Keratinocyte (primary cell): ENCODE results near the gene RASGRF2. TPM values are rescaled to one million over a fixed set of nuclear protein-coding genes. Genes with fewer than 3 reads are reported as not detected.

Experiments used
- DNase-seq: peaks from one replicate; pipeline ENCODE4 v3.0.0-alpha.2; 2011; ENCODE audit warnings: low read depth, missing footprints, low spot score
- FAIRE-seq: peaks from 2 replicates; lab custom pipeline; 2011; peaks lifted over from hg19 to GRCh38; lab: Jason Lieb, UNC
- H2AFZ ChIP-seq: 2 replicates; pipeline ENCODE4 v1.6.0; 2012; ENCODE audit warnings: low read length, control low read depth, inconsistent platforms; ENCODE audit not compliant: control insufficient read depth
- H3K27ac ChIP-seq: 2 replicates; pipeline ENCODE4 v1.5.1; 2011; ENCODE audit warnings: low read length; ENCODE audit not compliant: control insufficient read depth, insufficient read depth
- H3K27me3 ChIP-seq: 3 replicates; pipeline ENCODE4 v1.6.0; 2011; ENCODE audit warnings: low read length; ENCODE audit not compliant: control insufficient read depth, insufficient read depth; ENCODE audit errors: extremely low read depth
- H3K36me3 ChIP-seq, 2 experiments: 2 replicates in 1 of 2; 3 replicates in 1 of 2; pipeline ENCODE4 v1.5.1; 2011; ENCODE audit warnings: low read length in 2 of 2, mild to moderate bottlenecking in 1 of 2; ENCODE audit not compliant: control insufficient read depth in 2 of 2, insufficient read depth in 2 of 2; ENCODE audit errors: extremely low read depth in 1 of 2
- H3K4me1 ChIP-seq: 3 replicates; pipeline ENCODE4 v1.5.1; 2011; ENCODE audit warnings: low read length; ENCODE audit not compliant: control insufficient read depth, insufficient read depth; ENCODE audit errors: extremely low read depth
- H3K4me2 ChIP-seq: 3 replicates; pipeline ENCODE4 v1.6.0; 2011; ENCODE audit warnings: low read depth, low read length; ENCODE audit not compliant: control insufficient read depth, insufficient read depth; ENCODE audit errors: extremely low read depth
- H3K4me3 ChIP-seq, 3 experiments: fragments of 200-600 bp in 1 of 3; sonication (generic) in 1 of 3; 2 replicates in 2 of 3; 3 replicates in 1 of 3; pipeline ENCODE4 v1.5.1; 2011 to 2016; ENCODE audit warnings: low read length in 3 of 3, mild to moderate bottlenecking in 3 of 3, control low read depth in 2 of 3, inconsistent platforms in 1 of 3, low read depth in 1 of 3, mixed read lengths in 1 of 3, mixed run types in 1 of 3, moderate library complexity in 1 of 3; ENCODE audit not compliant: control insufficient read depth in 2 of 3, insufficient read depth in 2 of 3; ENCODE audit errors: extremely low read depth in 1 of 3
- H3K79me2 ChIP-seq: 2 replicates; pipeline ENCODE4 v1.6.0; 2012; ENCODE audit warnings: low read length; ENCODE audit not compliant: control insufficient read depth, insufficient read depth
- H3K9ac ChIP-seq: 3 replicates; pipeline ENCODE4 v1.6.0; 2011; ENCODE audit warnings: low read length; ENCODE audit not compliant: control insufficient read depth, insufficient read depth; ENCODE audit errors: extremely low read depth
- H3K9me1 ChIP-seq: 3 replicates; pipeline ENCODE4 v1.6.0; 2011; ENCODE audit warnings: low read length; ENCODE audit not compliant: control insufficient read depth, insufficient read depth; ENCODE audit errors: extremely low read depth
- H3K9me3 ChIP-seq: 2 replicates; pipeline ENCODE4 v1.5.1; 2012; ENCODE audit warnings: low read depth, low read length; ENCODE audit not compliant: control insufficient read depth
- H4K20me1 ChIP-seq: 3 replicates; pipeline ENCODE4 v1.6.0; 2011; ENCODE audit warnings: low read length; ENCODE audit not compliant: control insufficient read depth, insufficient read depth; ENCODE audit errors: extremely low read depth
- EZH2 ChIP-seq: IDR thresholded peaks from one replicate; pipeline ENCODE4 v1.6.1; 2012; ENCODE audit warnings: inconsistent platforms, mild to moderate bottlenecking, low read length, moderate library complexity
- dilution Hi-C: fragments of 300-500 bp; cut with MboI; formaldehyde crosslinking; loops from one replicate; pipeline ENCODE4 v1.7.0; 2020; ENCODE audit warnings: low sequenced_read_pairs; ENCODE audit not compliant: extremely low pct_ligation_motif_present
- polyA plus RNA-seq, 5 experiments: library from polyadenylated mRNA; depleted of rRNA in 3 of 5; stranded (reverse) in 3 of 5; stranded (forward) in 1 of 5; unstranded in 1 of 5; fragments of >200 nt; gene quantifications; 1 replicate in 1 of 5; 2 replicates in 3 of 5; 3 replicates in 1 of 5; pipeline versions ENCODE4 v1.2.1 to v1.2.3, GENCODE V29; 2011 to 2012; ENCODE audit warnings: missing spikeins in 2 of 5, low read depth in 1 of 5, low replicate concordance in 1 of 5
- TF ChIP-seq, protein P1 (sequence below), 3 experiments: IDR thresholded peaks in 1 of 3; conservative IDR thresholded peaks in 1 of 3; optimal IDR thresholded peaks in 1 of 3; 2 replicates in 2 of 3; 3 replicates in 1 of 3; pipeline versions ENCODE3 to v1.5.1; 2011; ENCODE audit warnings: low read length in 3 of 3, mild to moderate bottlenecking in 3 of 3, moderate library complexity in 2 of 3, control low read depth in 1 of 3, inconsistent platforms in 1 of 3; ENCODE audit not compliant: insufficient read depth in 2 of 3; ENCODE audit errors: extremely low read depth in 1 of 3

RASGRF2 gene
- polyA plus RNA-seq, 1 donor (not counting 4 experiments of a cell fraction or from before 2014, with no cell fraction given): 0.03 TPM

DNA sequence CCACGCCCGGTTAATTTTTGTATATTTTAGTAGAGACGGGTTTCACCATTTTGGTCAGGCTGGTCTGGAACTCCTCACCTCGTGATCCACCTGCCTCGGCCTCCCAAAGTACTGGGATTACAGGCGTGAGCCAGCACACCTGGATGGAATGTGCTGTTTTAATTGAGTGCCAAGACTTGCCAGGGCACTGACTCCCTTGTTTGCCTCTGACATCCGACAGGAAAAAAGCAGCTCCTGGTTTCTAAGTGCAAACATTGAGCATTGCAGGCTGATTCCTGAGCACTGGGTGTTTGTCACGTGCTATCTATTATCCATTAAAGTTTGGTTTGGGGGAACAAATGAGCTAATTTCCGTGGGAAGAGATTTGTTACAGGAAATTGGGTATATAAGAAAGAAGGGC is 202.3 kb downstream of the RASGRF2 start:
- dilution Hi-C loops: no loop called here
- DNase-seq (no peak), FAIRE-seq (no peak)
- no peaks in the 10 kb centered on the region for H3K79me2 ChIP-seq
- no peak overlapping the region for H3K4me2 ChIP-seq
- H3K9ac ChIP-seq: no peak overlapping the region
- H4K20me1 ChIP-seq: no peaks in the 10 kb centered on the region
- H2AFZ ChIP-seq: no peak overlapping the region
- H3K9me3 ChIP-seq: no peaks in the 10 kb centered on the region
- TF ChIP-seq, protein P1, sequence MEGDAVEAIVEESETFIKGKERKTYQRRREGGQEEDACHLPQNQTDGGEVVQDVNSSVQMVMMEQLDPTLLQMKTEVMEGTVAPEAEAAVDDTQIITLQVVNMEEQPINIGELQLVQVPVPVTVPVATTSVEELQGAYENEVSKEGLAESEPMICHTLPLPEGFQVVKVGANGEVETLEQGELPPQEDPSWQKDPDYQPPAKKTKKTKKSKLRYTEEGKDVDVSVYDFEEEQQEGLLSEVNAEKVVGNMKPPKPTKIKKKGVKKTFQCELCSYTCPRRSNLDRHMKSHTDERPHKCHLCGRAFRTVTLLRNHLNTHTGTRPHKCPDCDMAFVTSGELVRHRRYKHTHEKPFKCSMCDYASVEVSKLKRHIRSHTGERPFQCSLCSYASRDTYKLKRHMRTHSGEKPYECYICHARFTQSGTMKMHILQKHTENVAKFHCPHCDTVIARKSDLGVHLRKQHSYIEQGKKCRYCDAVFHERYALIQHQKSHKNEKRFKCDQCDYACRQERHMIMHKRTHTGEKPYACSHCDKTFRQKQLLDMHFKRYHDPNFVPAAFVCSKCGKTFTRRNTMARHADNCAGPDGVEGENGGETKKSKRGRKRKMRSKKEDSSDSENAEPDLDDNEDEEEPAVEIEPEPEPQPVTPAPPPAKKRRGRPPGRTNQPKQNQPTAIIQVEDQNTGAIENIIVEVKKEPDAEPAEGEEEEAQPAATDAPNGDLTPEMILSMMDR (optimal IDR thresholded peaks at IDR 0.05 in 1 of 3, IDR thresholded peaks at IDR 0.05 in 1 of 3, conservative IDR thresholded peaks at IDR 0.05 in 1 of 3; ENCODE audit: extremely low read depth in 1 of 3, insufficient read depth in 2 of 3, low read length in 3 of 3): no peak
- no peak for TF ChIP-seq EZH2
- H3K27me3 ChIP-seq: no peaks in the 10 kb centered on the region
- H3K4me3 ChIP-seq: no peak overlapping the region
- H3K27ac ChIP-seq: no peak overlapping the region
- no peaks in the 10 kb centered on the region for H3K9me1 ChIP-seq
- no peaks in the 10 kb centered on the region for H3K36me3 ChIP-seq
- H3K4me1 ChIP-seq: no peaks in the 10 kb centered on the region

DNA sequence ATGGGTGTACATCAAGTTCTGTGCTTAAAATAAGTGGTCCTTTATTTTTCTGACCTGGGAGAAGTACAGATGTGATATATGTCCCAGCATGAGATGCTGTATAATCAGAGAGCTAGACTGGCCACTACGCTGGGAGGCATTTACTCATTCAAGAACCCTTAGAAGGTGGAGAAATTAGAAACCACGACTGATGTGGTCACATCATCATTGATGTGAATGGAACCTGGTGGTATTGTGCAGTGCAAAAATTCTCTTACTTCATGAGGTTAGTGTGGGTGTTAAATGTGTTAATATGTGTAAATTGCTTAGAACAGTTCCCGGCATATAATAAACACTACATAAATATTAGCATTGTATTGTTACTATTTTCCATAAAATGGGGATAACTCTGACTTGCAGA is 203.5 kb downstream of the RASGRF2 start:
- H3K9ac ChIP-seq: no peak overlapping the region
- H4K20me1 ChIP-seq: no peaks in the 10 kb centered on the region
- no peak overlapping the region for H2AFZ ChIP-seq
- no peak overlapping the region for H3K4me3 ChIP-seq
- H3K79me2 ChIP-seq: no peaks in the 10 kb centered on the region
- no peak for DNase-seq
- dilution Hi-C loops: no loop called here
- TF ChIP-seq, protein P1 (optimal IDR thresholded peaks at IDR 0.05 in 1 of 3, IDR thresholded peaks at IDR 0.05 in 1 of 3, conservative IDR thresholded peaks at IDR 0.05 in 1 of 3; ENCODE audit: extremely low read depth in 1 of 3, insufficient read depth in 2 of 3, low read length in 3 of 3): no peak
- no peak for TF ChIP-seq EZH2
- no peaks in the 10 kb centered on the region for H3K9me3 ChIP-seq
- no peak overlapping the region for H3K4me2 ChIP-seq
- no peaks in the 10 kb centered on the region for H3K36me3 ChIP-seq
- no peak for FAIRE-seq
- H3K27me3 ChIP-seq: no peaks in the 10 kb centered on the region
- no peaks in the 10 kb centered on the region for H3K4me1 ChIP-seq
- H3K9me1 ChIP-seq: no peaks in the 10 kb centered on the region
- H3K27ac ChIP-seq: no peak overlapping the region
